Neural cell (in vitro differentiated cells): ENCODE results near the gene LURAP1L. TPM values are rescaled to one million over a fixed set of nuclear protein-coding genes. Genes with fewer than 3 reads are reported as not detected.

Source experiments
- H2AFZ ChIP-seq: fragments of 200-600, 300-800 bp; sonication (generic), shearing (Covaris generic); 2 replicates; pipeline ENCODE4 v1.6.0; 2014; ENCODE audit warnings: low read depth, mild to moderate bottlenecking, antibody characterized with exemption, low read length, moderate library complexity
- H3F3A ChIP-seq: fragments of 200-600 bp; shearing (Covaris generic); 2 replicates; pipeline ENCODE4 v1.6.1; 2016; ENCODE audit warnings: mild to moderate bottlenecking, moderate library complexity, mixed read lengths, antibody characterized with exemption, low read length; ENCODE audit not compliant: insufficient read depth, poor library complexity, severe bottlenecking
- H3K27ac ChIP-seq: fragments of 200-600, 300-800 bp; sonication (generic), shearing (Covaris generic); 2 replicates; pipeline ENCODE4 v1.5.1; 2014; ENCODE audit warnings: mild to moderate bottlenecking, low read length, moderate library complexity
- H3K27me3 ChIP-seq: fragments of 300-800, 200-600 bp; sonication (generic), shearing (Covaris generic); 2 replicates; pipeline ENCODE4 v1.6.0; 2014; ENCODE audit warnings: mild to moderate bottlenecking, low read depth, low read length, moderate library complexity; ENCODE audit not compliant: insufficient read depth
- H3K36me3 ChIP-seq: fragments of 300-800, 200-600 bp; sonication (generic), shearing (Covaris generic); 2 replicates; pipeline ENCODE4 v1.5.1; 2014; ENCODE audit warnings: mild to moderate bottlenecking, antibody characterized with exemption, low read length, moderate library complexity; ENCODE audit not compliant: insufficient read depth
- H3K4me2 ChIP-seq: fragments of 300-800, 200-600 bp; sonication (generic), shearing (Covaris generic); 2 replicates; pipeline ENCODE4 v1.6.0; 2014; ENCODE audit warnings: mild to moderate bottlenecking, low read length
- H3K4me3 ChIP-seq: fragments of 300-800, 200-600 bp; sonication (generic), shearing (Covaris generic); 2 replicates; pipeline ENCODE4 v1.5.1; 2014; ENCODE audit warnings: mild to moderate bottlenecking, low read length, moderate library complexity
- H3K79me2 ChIP-seq: fragments of 200-600 bp; shearing (Covaris generic); replicated peaks from 2 replicates; pipeline ENCODE4 v1.6.0; 2014; ENCODE audit warnings: mild to moderate bottlenecking, low read length, moderate library complexity; ENCODE audit not compliant: insufficient read depth
- H3K9ac ChIP-seq: fragments of 300-800, 200-600 bp; sonication (generic), shearing (Covaris generic); 2 replicates; pipeline ENCODE4 v1.6.1; 2016; ENCODE audit warnings: mild to moderate bottlenecking, low read length, mixed read lengths
- H3K9me2 ChIP-seq: fragments of 200-600 bp; shearing (Covaris generic); 2 replicates; pipeline ENCODE4 v1.6.1; 2016; ENCODE audit warnings: mild to moderate bottlenecking, low read length, mixed read lengths; ENCODE audit not compliant: insufficient read depth
- H3K9me3 ChIP-seq: fragments of 200-600, 300-800 bp; sonication (generic), shearing (Covaris generic); 2 replicates; pipeline ENCODE4 v1.6.1; 2016; ENCODE audit warnings: mild to moderate bottlenecking, mixed run types, low read length, moderate library complexity, mixed read lengths
- H4K20me1 ChIP-seq: fragments of 200-600 bp; shearing (Covaris generic); 2 replicates; pipeline ENCODE4 v1.6.1; 2016; ENCODE audit warnings: mild to moderate bottlenecking, mixed run types; ENCODE audit not compliant: insufficient read depth
- CTCF ChIP-seq: fragments of 450-650 bp; IDR thresholded peaks from 2 replicates; pipeline ENCODE4 v1.5.1; 2014; ENCODE audit warnings: antibody characterized with exemption, mild to moderate bottlenecking, moderate library complexity; ENCODE audit not compliant: poor library complexity, severe bottlenecking
- EZH2 ChIP-seq: fragments of 200-600, 300-800 bp; shearing (Covaris generic), sonication (generic); IDR thresholded peaks from 2 replicates; pipeline ENCODE4 v1.6.1; 2014; ENCODE audit warnings: antibody characterized with exemption, low read length, borderline replicate concordance, mild to moderate bottlenecking; ENCODE audit not compliant: insufficient read depth, poor library complexity, severe bottlenecking
- MXI1 ChIP-seq: fragments of 450-650 bp; conservative IDR thresholded peaks from 2 replicates; pipeline ENCODE4 v1.6.1; 2014; ENCODE audit warnings: antibody characterized with exemption, mild to moderate bottlenecking; ENCODE audit not compliant: poor library complexity, severe bottlenecking
- POLR2AphosphoS5 ChIP-seq: IDR thresholded peaks from 2 replicates; pipeline ENCODE4 v1.6.1; 2012
- RAD21 ChIP-seq: fragments of 450-650 bp; conservative IDR thresholded peaks from 2 replicates; pipeline ENCODE4 v1.6.1; 2014; ENCODE audit warnings: antibody characterized with exemption, mild to moderate bottlenecking, moderate library complexity
- SMC3 ChIP-seq: fragments of 450-650 bp; conservative IDR thresholded peaks from 2 replicates; pipeline ENCODE4 v1.6.1; 2014; ENCODE audit warnings: antibody characterized with exemption, mild to moderate bottlenecking, moderate library complexity; ENCODE audit not compliant: poor library complexity
- TAF1 ChIP-seq: IDR thresholded peaks from 2 replicates; pipeline ENCODE4 v1.6.1; 2012; ENCODE audit warnings: low read depth
- polyA plus RNA-seq: library from polyadenylated mRNA; depleted of rRNA; stranded (reverse); fragments of >200 nt; gene quantifications from 2 replicates; pipeline ENCODE4 v1.2.3, GENCODE V29; 2014

The LURAP1L gene
- polyA plus RNA-seq, 1 donor from 2014 or later: 0.59 TPM

GRCh38 chr9:12775679-12776512, 1.1 kb downstream of the LURAP1L start:
- no peaks in the 10 kb centered on the region for H3K9me3 ChIP-seq
- TF ChIP-seq RAD21 (peak; percentile 49), TAF1 (no peak), EZH2 (no peak), MXI1 (peak; percentile 63), CTCF (peak; percentile 69), SMC3 (peak; percentile 60)
- peak overlapping the region; percentile 85 for H3K4me2 ChIP-seq
- H4K20me1 ChIP-seq: no peaks in the 10 kb centered on the region
- H3K4me3 ChIP-seq: peak overlapping the region; percentile 94
- H3F3A ChIP-seq: no peaks in the 10 kb centered on the region
- H2AFZ ChIP-seq: peak overlapping the region; percentile 48
- H3K27ac ChIP-seq: peak overlapping the region; percentile 33
- H3K9ac ChIP-seq: peak overlapping the region; percentile 67
- no peaks in the 10 kb centered on the region for H3K27me3 ChIP-seq
- no peaks in the 10 kb centered on the region for H3K79me2 ChIP-seq
- H3K9me2 ChIP-seq: no peaks in the 10 kb centered on the region
- no peaks in the 10 kb centered on the region for H3K36me3 ChIP-seq

GRCh38 chr9:12776513-12777055, 1.8 kb downstream of the LURAP1L start:
- H3K79me2 ChIP-seq: no peaks in the 10 kb centered on the region
- H3K36me3 ChIP-seq: no peaks in the 10 kb centered on the region
- no peaks in the 10 kb centered on the region for H3K9me2 ChIP-seq
- TF ChIP-seq CTCF: peak; percentile 8
- no peak for TF ChIP-seq POLR2AphosphoS5
- H3K27ac ChIP-seq: no peak overlapping the region
- no peaks in the 10 kb centered on the region for H3K9me3 ChIP-seq
- peak overlapping the region; percentile 67 for H3K9ac ChIP-seq
- H2AFZ ChIP-seq: peak overlapping the region; percentile 48
- peak overlapping the region; percentile 71 for H3K4me2 ChIP-seq
- H3F3A ChIP-seq: no peaks in the 10 kb centered on the region
- H3K4me3 ChIP-seq: peak overlapping the region; percentile 94
- H4K20me1 ChIP-seq: no peaks in the 10 kb centered on the region
- H3K27me3 ChIP-seq: no peaks in the 10 kb centered on the region
